AG10803 (cell line): ENCODE results near the gene MAP1LC3B2.

Experiments
- DNase-seq: peaks from one replicate; pipeline ENCODE4 v3.0.0; 2010; ENCODE audit warnings: low read depth
- H3K4me3 ChIP-seq: 2 replicates; pipeline ENCODE4 v1.5.1; 2011; ENCODE audit warnings: mild to moderate bottlenecking, low read length, control low read depth
- TF ChIP-seq, protein P1 (sequence below): conservative IDR thresholded peaks from 2 replicates; pipeline ENCODE4 v1.5.1; 2011; ENCODE audit warnings: mild to moderate bottlenecking, low read length, control low read depth, inconsistent platforms

The MAP1LC3B2 gene

DNA sequence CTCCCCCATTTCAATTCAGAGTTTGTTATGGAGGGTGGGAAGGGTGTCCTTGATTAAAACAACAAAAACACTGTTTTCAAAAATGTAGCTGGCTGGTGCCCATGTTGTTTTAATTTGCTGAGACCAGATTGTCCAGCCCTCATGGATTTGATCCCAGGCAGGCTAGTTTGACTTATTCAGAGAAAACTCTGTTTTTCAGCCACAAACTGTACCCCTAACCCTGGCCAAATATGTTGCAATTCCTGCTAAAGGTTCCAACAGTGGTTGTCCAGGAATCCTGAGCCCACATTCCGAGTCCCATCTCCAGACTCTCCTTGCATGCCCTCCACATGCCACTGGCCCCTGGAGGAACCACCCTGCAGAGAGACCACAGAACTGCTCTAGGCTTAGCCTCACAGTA is 36.0 kb downstream of the MAP1LC3B2 start:
- TF ChIP-seq, protein P1, sequence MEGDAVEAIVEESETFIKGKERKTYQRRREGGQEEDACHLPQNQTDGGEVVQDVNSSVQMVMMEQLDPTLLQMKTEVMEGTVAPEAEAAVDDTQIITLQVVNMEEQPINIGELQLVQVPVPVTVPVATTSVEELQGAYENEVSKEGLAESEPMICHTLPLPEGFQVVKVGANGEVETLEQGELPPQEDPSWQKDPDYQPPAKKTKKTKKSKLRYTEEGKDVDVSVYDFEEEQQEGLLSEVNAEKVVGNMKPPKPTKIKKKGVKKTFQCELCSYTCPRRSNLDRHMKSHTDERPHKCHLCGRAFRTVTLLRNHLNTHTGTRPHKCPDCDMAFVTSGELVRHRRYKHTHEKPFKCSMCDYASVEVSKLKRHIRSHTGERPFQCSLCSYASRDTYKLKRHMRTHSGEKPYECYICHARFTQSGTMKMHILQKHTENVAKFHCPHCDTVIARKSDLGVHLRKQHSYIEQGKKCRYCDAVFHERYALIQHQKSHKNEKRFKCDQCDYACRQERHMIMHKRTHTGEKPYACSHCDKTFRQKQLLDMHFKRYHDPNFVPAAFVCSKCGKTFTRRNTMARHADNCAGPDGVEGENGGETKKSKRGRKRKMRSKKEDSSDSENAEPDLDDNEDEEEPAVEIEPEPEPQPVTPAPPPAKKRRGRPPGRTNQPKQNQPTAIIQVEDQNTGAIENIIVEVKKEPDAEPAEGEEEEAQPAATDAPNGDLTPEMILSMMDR: no peak
- peak; percentile 96 for DNase-seq
- H3K4me3 ChIP-seq: no peak overlapping the region

DNA sequence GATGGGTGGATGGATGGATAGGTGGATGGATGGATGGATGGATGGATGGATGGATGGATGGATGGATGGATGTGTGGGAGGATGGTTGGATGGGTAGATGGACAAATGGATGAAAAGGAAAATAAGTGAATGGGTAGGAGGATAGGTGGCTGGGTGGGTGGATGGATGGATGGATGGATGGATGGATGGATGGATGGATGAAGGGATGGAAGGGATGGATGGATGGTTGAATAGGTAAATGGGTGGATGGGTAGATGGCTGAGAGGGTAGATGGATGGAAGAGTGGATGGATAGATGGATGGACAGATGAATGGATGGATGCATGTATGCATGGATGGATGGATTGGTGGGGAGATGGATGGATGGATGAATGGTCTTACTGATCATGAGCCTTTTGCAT is 36.5 kb downstream of the MAP1LC3B2 start:
- no peak overlapping the region for H3K4me3 ChIP-seq
- TF ChIP-seq, protein P1: no peak
- DNase-seq: no peak

DNA sequence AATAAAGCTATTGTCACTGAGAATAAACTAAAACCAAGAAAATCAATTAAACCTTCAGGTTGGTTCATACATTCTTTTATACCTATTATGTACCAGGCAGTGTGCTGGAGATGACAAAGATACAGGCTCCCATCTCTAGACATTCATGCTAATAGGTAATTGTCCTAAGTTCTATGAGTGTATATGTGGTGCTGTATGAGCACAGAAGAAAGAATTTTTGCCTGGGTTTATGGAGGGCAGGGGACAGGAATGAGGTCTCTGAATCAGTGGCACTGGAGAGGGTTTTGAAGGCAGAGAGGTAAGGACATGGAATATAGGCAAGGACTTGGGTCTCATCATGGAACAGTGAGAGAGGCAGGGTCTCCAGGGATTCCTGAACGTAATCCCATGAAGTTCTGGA is 38.7 kb downstream of the MAP1LC3B2 start:
- H3K4me3 ChIP-seq: no peak overlapping the region
- no peak for DNase-seq
- TF ChIP-seq, protein P1: no peak

DNA sequence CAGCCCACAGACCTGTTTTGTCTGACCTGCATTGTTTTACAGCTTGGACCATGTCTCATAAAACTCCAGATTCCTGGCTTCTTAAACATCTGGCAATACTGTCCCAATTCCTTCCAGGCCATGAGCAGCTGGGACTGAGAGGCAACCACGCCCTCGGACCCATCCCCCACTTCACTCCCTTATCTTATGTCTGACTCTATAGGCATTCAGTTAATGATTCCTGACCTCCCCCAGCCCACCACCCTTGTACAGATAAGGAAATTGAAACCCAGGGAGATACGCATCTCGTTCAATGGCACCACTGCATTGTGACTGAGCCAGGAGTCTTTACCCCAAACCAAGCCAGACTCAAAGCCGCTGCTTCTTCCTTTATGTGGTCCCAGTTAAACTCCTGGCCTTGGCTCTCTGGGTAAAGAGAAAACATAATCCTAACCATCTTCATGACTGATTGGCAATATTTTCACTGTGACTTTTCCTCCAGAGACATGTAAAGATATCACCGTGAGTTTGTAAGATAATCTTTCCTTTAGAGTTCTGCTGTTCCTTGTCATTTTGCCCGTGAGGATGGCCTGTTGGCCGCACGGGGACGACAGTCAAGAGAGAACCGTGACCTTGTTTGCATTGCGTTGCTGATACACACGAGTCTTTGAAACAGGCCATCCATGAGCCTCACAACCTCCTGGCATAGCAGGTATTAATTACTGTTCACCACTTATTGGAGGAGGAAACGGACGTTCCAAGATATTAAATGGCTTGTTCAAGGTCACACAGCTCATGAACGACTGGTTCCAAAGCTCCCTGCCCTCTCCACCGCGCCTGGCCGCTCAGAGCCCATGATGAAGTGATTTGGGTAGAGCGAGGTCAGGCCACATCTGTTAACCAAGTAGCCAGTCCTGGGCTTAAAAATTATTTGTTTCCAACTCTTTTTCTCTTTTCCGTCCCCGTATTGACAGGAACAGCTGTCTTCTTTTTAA is 39.4 kb downstream of the MAP1LC3B2 start:
- DNase-seq: peak; percentile 68
- TF ChIP-seq, protein P1: no peak
- peak overlapping the region; percentile 41; the same call in 1 of the 2 replicates for H3K4me3 ChIP-seq

DNA sequence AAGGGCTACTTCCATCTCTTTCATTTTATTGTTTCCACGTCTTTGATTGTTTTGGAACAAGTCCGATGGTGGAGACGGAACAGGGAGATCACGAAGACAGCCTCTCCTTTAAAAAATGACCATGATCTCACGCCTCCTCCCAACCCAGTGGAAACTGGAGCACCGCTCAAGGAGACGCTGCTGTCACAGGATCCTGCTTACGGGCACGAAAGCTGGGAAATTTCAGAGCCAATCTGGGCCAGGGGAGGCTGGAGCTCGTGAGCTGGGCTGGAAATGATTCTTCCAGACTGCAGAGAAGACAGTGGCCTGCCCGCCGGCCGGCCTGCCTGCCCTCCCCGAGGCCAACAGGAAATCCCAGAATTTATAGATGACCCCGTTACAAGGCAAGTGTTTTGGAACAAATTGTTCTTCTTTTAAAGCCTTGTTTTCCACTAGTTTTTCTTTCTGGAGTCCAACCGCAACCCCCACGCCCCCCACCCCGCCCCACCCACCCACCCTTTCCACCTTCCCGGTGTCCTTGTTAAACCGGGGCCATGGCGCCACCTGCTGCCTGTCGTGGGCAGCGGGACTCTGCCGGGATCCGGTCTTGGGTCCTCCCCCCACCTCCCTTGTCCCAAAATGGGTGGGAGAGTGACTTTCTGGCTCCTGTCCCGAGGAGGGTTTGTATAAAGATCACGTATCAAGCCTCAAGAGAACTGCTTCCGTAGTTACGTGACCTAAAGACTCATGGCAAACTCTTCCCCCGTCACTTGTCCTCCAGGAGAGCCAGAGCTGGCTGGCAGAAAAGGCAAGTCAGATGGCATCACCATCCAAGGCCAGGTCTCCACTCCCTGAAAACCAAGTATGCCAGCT is 40.3 kb downstream of the MAP1LC3B2 start:
- peak overlapping the region; percentile 41 for H3K4me3 ChIP-seq
- peak; percentile 72 for DNase-seq
- TF ChIP-seq, protein P1: peak; percentile 64

DNA sequence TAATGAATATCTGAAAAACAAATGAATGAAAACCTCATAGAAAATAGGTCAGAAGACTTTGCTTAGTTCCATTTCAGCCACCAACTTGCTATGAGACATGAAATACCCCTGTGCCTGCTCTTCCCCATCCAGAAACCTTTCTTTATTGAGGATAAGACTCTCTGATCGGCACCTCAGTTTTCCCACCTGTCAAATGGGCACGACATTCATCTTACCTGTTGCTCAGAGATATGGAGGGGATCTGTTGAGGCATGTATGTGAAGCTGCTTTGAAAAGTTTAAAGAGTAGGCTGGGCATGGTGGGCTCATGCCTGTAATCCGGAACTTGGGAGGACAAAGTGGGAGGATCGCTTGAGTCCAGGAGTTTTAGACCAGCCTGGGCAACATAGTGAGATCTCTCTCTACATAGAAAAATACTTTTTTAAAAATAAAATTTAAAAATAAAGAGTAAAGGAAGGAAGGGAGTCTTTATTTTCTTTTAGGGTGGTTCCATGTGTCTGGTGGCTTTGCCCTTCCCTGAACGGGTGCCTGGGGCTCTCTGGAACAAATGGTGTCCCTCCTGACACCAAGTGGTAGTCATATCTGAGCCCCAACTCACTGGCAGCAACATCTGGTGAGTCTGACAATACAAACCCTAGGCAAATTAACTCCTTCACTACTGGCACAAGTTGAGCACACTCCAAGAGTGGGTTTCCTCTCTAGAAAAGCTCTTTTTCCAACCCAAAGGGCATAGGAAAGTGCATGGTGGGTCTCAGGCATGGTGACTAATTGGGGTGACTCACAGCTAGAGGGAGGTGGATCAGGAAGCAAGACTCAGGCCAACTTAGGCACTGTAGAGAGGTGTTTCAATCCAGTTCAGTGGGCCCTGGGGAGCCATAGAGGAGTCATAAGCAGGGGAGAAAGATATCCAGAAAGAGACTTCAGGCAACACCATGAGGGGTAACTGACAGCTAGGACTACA is 42.1 kb downstream of the MAP1LC3B2 start:
- H3K4me3 ChIP-seq: no peak overlapping the region
- peak; percentile 30 for DNase-seq

More for the DNA sequence above, 42.1 kb downstream of the MAP1LC3B2 start:
- TF ChIP-seq, protein P1: no peak
